Esophagus muscularis mucosa (tissue), 4 donors: Measurements from ENCODE around the gene NTSR1. TPM values are rescaled to one million over a fixed set of nuclear protein-coding genes. Genes with fewer than 3 reads are reported as not detected.

Source experiments
- DNase-seq: peaks from one replicate; pipeline ENCODE4 v3.0.0-alpha.2; 2017; ENCODE audit errors: extremely low spot score
- H3K27ac ChIP-seq, 4 donors: fragments of 200-600 bp; sonication (generic); replicated peaks in 1 of 4; 1 replicate in 3 of 4; 2 replicates in 1 of 4; pipeline ENCODE4 v1.5.1; 2016 to 2019; ENCODE audit warnings: mild to moderate bottlenecking in 1 of 4
- H3K27me3 ChIP-seq, 4 donors: fragments of 200-600 bp; sonication (generic); one replicate each; pipeline versions ENCODE4 v1.5.1 to v1.6.0; 2016 to 2019
- H3K36me3 ChIP-seq, 4 donors: fragments of 200-600 bp; sonication (generic); one replicate each; pipeline ENCODE4 v1.5.1; 2016 to 2019
- H3K4me1 ChIP-seq, 4 donors: fragments of 200-600 bp; sonication (generic); one replicate each; pipeline ENCODE4 v1.5.1; 2016 to 2019
- H3K4me3 ChIP-seq, 4 donors: fragments of 200-600 bp; sonication (generic); 1 replicate in 2 of 4; 2 replicates in 2 of 4; pipeline ENCODE4 v1.5.1; 2016 to 2019; ENCODE audit warnings: mild to moderate bottlenecking in 4 of 4, moderate library complexity in 1 of 4
- H3K9me3 ChIP-seq, 4 donors: fragments of 200-600 bp; sonication (generic); 1 replicate in 3 of 4; 2 replicates in 1 of 4; pipeline ENCODE4 v1.5.1; 2016 to 2019
- EP300 ChIP-seq: sonication (generic); formaldehyde crosslinking; IDR thresholded peaks from one replicate; pipeline ENCODE4 v1.6.1; 2017; ENCODE audit warnings: antibody characterized with exemption
- POLR2A ChIP-seq: fragments of 450-650 bp; IDR thresholded peaks from one replicate; pipeline ENCODE4 v1.6.1; 2017; ENCODE audit warnings: antibody characterized with exemption, moderate library complexity, mild to moderate bottlenecking, low read depth
- POLR2AphosphoS5 ChIP-seq, 2 donors: sonication (generic); formaldehyde crosslinking; IDR thresholded peaks; one replicate each; pipeline ENCODE4 v1.6.1; 2017; ENCODE audit warnings: antibody characterized with exemption in 2 of 2
- WGBS: methylation state at CpG from one replicate; pipeline ENCODE4 v1.1.5; 2018; 5-methylcytosine and 5-hydroxymethylcytosine counted together
- intact Hi-C: fragments of 100-400 bp; cut with DNase I; formaldehyde crosslinking; loops from one replicate; pipeline ENCODE4 v1.15.1; 2023
- total RNA-seq, 4 donors: library from RNA; depleted of rRNA; stranded (reverse); fragments of >200 nt; gene quantifications; one replicate each; pipeline versions ENCODE4 v1.1.0 to v1.2.1, GENCODE V29; 2016
- TF ChIP-seq, protein P1 (sequence below), 3 experiments: fragments of 200-600 bp in 2 of 3; fragments of 450-650 bp in 1 of 3; sonication (generic) in 2 of 3; IDR thresholded peaks; one replicate each; pipeline ENCODE4 v1.5.1; 2017 to 2019; ENCODE audit warnings: antibody characterized with exemption in 3 of 3, mild to moderate bottlenecking in 2 of 3, moderate library complexity in 1 of 3

NTSR1 gene
- total RNA-seq, 4 donors from 2014 or later: 0.42 to 1.6 (median 0.80) TPM

DNA sequence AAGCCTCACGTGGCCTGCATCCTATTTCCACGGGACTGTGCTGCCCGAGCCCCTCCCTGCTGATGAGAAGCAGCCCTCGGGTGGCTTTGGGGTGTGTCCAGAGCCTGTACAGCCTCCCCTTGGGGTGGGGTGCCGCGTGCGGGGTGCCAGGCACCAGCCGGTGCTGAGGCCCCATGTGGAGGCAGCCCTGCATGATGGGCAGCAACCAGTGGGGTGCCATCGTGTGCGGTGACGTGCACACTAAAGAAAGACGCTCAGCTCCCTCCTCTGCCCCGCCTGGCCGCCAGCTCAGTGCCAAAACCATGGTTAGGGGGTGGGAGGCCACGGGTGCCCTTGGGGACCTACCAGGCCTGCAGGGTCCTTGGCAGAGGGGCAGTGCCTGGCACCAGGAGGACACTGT, 26.2 kb downstream of the NTSR1 start:
- no peak for TF ChIP-seq POLR2A
- Histone ChIP-seq H3K36me3 (no peaks in the 10 kb centered on the region), H3K9me3 (no peaks in the 10 kb centered on the region), H3K27ac (no peak overlapping the region), H3K4me1 (peaks cover 0 to 11% (median 1%) of the 10 kb centered on the region in 4 donors), H3K27me3 (peaks cover 0 to 71% (median 0%) of the 10 kb centered on the region in 4 donors), H3K4me3 (no peak overlapping the region)
- WGBS: 75% methylated on average over 12 of the region's 15 CpGs
- DNase-seq: no peak
- intact Hi-C loops: no loop called here

DNA sequence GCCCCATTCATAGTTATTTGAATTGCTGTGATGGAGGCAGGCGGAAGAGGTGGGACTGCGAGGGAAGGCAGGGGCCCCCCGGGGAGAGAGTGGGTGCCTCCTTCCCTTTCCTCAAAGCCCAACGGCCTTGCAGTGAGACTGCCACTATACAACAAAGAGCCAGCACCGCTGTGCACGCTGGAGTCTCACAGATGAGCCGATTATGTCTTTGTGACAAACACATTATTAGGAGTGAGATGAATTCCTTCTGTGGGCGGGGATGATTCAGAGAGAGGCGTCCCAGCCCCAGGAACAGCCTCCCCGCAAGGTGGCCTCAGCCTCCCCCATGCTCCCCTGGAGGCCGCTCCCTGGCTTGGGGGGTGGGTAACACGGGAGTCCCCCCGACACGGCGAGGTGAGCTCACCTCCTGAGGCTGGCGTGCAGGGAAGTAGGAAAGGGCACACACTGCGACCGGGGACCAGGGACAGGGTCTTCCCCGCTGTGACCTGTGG, 26.7 kb downstream of the NTSR1 start:
- no peaks in the 10 kb centered on the region for H3K9me3 ChIP-seq
- DNase-seq: no peak
- no peaks in the 10 kb centered on the region for H3K36me3 ChIP-seq
- TF ChIP-seq POLR2AphosphoS5 (IDR thresholded peaks at IDR 0.05) (no peak), EP300 (no peak), POLR2A (no peak)
- TF ChIP-seq, protein P1, sequence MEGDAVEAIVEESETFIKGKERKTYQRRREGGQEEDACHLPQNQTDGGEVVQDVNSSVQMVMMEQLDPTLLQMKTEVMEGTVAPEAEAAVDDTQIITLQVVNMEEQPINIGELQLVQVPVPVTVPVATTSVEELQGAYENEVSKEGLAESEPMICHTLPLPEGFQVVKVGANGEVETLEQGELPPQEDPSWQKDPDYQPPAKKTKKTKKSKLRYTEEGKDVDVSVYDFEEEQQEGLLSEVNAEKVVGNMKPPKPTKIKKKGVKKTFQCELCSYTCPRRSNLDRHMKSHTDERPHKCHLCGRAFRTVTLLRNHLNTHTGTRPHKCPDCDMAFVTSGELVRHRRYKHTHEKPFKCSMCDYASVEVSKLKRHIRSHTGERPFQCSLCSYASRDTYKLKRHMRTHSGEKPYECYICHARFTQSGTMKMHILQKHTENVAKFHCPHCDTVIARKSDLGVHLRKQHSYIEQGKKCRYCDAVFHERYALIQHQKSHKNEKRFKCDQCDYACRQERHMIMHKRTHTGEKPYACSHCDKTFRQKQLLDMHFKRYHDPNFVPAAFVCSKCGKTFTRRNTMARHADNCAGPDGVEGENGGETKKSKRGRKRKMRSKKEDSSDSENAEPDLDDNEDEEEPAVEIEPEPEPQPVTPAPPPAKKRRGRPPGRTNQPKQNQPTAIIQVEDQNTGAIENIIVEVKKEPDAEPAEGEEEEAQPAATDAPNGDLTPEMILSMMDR (IDR thresholded peaks at IDR 0.05): no peak
- H3K4me3 ChIP-seq: no peak overlapping the region
- H3K27me3 ChIP-seq: peaks cover 0 to 76% (median 0%) of the 10 kb centered on the region in 4 donors
- WGBS: 70% methylated on average over 10 of the region's 19 CpGs
- H3K27ac ChIP-seq: no peak overlapping the region
- intact Hi-C loops: no loop called here
- peaks cover 0 to 15% (median 2%) of the 10 kb centered on the region in 4 donors for H3K4me1 ChIP-seq

DNA sequence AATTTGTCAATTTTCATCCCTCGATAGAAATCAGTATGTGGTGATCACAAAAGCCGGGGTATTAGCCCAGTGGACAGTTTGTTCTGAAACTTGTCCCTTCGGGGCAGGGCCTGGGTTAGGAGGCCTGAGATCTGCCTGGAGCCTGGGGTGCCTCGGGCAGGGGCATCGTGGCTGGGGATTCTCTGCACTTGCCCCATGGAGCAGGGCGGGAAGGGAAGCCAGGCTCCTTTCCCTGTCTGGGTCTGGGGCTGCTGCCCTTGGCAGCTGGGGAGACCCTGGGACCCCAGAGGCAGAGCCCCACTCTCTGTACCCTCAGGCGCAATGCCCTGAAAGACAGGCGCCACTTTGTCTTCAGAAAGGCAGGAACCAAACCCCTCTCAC, 27.4 kb downstream of the NTSR1 start:
- peaks cover 0 to 21% (median 7%) of the 10 kb centered on the region in 4 donors for H3K4me1 ChIP-seq
- H3K4me3 ChIP-seq: no peak overlapping the region
- no peak for DNase-seq
- intact Hi-C loops: no loop called here
- no peaks in the 10 kb centered on the region for H3K9me3 ChIP-seq
- 94% methylated on average over 7 of the region's 8 CpGs for WGBS
- TF ChIP-seq, protein P1 (IDR thresholded peaks at IDR 0.05): no peak
- TF ChIP-seq POLR2AphosphoS5 (IDR thresholded peaks at IDR 0.05): no peak
- no peak for TF ChIP-seq POLR2A
- no peak for TF ChIP-seq EP300
- H3K36me3 ChIP-seq: no peaks in the 10 kb centered on the region
- H3K27me3 ChIP-seq: peaks cover 0 to 82% (median 0%) of the 10 kb centered on the region in 4 donors
- H3K27ac ChIP-seq: no peak overlapping the region

DNA sequence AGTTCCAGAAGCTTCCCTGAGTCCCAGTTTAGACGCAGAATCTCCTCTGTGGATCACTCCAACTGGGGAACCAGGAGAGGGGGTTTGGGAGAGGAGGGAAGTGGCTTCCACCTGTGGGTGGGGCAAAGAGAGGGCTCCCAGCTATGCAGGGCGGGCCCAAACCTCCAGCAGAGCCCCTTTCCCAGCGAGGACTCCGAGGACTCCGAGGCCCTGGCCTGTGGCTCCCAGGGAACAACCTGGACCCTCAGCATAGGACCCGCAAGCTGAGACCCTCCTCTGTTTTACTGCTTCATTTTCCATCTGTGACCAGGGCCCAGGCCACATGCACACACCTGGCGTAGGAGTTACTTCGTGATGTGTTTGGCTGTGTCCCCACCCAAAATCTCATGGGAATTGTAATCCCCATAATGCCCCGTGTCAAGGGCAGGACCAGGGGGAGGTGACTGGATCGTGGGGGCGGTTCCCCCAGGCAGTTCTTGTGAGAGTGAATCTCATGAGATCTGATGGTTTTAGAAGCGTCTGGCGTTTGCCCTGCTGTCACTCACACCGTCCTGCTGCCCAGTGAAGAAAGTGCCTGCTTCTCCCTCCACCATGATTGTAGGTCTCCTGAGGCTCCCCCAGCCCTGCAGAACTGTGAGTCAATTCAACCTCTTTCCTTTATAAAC, 27.9 kb downstream of the NTSR1 start:
- DNase-seq: no peak
- Histone ChIP-seq H3K4me3 (no peak overlapping the region), H3K27me3 (peaks cover 0 to 87% (median 0%) of the 10 kb centered on the region in 4 donors), H3K36me3 (no peaks in the 10 kb centered on the region), H3K9me3 (no peaks in the 10 kb centered on the region), H3K4me1 (peaks cover 0 to 21% (median 7%) of the 10 kb centered on the region in 4 donors), H3K27ac (no peak overlapping the region)
- 88% methylated on average over 14 of the region's 14 CpGs for WGBS
- intact Hi-C loops: no loop called here
- TF ChIP-seq EP300 (no peak), POLR2AphosphoS5 (IDR thresholded peaks at IDR 0.05) (no peak), POLR2A (no peak)
- TF ChIP-seq, protein P1 (IDR thresholded peaks at IDR 0.05): no peak

DNA sequence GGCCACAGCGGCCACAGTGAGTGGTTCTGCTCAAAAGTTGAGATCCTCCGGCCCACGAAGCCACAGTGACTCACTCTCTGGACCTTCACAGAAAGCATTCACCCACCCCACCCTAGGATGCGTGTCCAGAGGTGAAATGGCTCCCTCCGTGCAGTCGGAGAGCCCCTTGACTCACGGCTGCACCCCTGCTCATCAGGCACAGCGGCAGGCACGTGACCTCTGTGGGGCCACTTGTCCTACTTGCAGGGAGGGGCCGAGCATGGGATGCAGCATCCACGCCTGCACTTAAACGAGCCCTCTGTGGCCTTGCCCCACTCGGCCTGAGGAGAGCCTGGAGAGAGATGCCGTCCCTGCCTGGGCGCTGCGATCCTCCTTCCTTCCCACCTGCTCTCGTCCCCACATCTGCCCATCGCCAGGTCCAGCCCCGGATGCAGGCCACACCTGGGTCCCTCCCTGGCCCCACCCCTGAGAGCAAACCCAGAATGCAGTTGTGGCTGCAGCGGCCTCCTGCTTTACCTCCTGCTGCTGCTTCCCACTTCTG, 28.7 kb downstream of the NTSR1 start:
- Histone ChIP-seq H3K9me3 (no peaks in the 10 kb centered on the region), H3K4me3 (no peak overlapping the region), H3K27ac (no peak overlapping the region), H3K4me1 (peaks cover 0 to 21% (median 7%) of the 10 kb centered on the region in 4 donors), H3K36me3 (no peaks in the 10 kb centered on the region), H3K27me3 (peaks cover 0 to 95% (median 2%) of the 10 kb centered on the region in 4 donors)
- intact Hi-C loops: no loop called here
- 78% methylated on average over 20 of the region's 20 CpGs for WGBS
- DNase-seq: no peak
- TF ChIP-seq, protein P1 (IDR thresholded peaks at IDR 0.05): no peak
- TF ChIP-seq POLR2A: no peak
- TF ChIP-seq POLR2AphosphoS5 (IDR thresholded peaks at IDR 0.05): no peak
- no peak for TF ChIP-seq EP300
